Choroid plexus epithelial cell (primary cell): ENCODE data around the gene ANGPTL8.

ENCODE experiments used
- DNase-seq: peaks from one replicate; pipeline ENCODE4 v3.0.0-alpha.2; 2010; ENCODE audit warnings: low read depth
- H3K4me3 ChIP-seq: 2 replicates; pipeline ENCODE4 v1.5.1; 2011; ENCODE audit warnings: low read depth, mild to moderate bottlenecking, control low read depth, low read length, moderate library complexity
- CTCF ChIP-seq: conservative IDR thresholded peaks from 2 replicates; pipeline ENCODE4 v1.5.1; 2011; ENCODE audit warnings: low read depth, mild to moderate bottlenecking, control low read depth, inconsistent platforms, low read length, moderate library complexity

The ANGPTL8 gene

GRCh38 chr19:11199517-11199916 is 39.9 kb upstream of the ANGPTL8 start:
- DNase-seq: no peak
- no peak overlapping the region for H3K4me3 ChIP-seq
- TF ChIP-seq CTCF: no peak

GRCh38 chr19:11200015-11200574 is 39.3 kb upstream of the ANGPTL8 start:
- DNase-seq: no peak
- TF ChIP-seq CTCF: no peak
- H3K4me3 ChIP-seq: no peak overlapping the region

GRCh38 chr19:11200931-11201330 is 38.5 kb upstream of the ANGPTL8 start:
- DNase-seq: no peak
- no peak overlapping the region for H3K4me3 ChIP-seq
- TF ChIP-seq CTCF: no peak

- TF ChIP-seq CTCF: no peak
- H3K4me3 ChIP-seq: no peak overlapping the region
- DNase-seq: no peak
Observed at GRCh38 chr19:11201791-11202190, 37.6 kb upstream of the ANGPTL8 start.

GRCh38 chr19:11202488-11203193 is 36.8 kb upstream of the ANGPTL8 start:
- H3K4me3 ChIP-seq: no peak overlapping the region
- no peak for TF ChIP-seq CTCF
- no peak for DNase-seq

- peak; percentile 69 for DNase-seq
- peak; percentile 83 for TF ChIP-seq CTCF
- H3K4me3 ChIP-seq: no peak overlapping the region
Observed at GRCh38 chr19:11203194-11204075, 36.0 kb upstream of the ANGPTL8 start.
